Naive thymus-derived CD4-positive, alpha-beta T cell (primary cell): ENCODE data around the gene PHLPP2. TPM values are rescaled to one million over a fixed set of nuclear protein-coding genes. Genes with fewer than 3 reads are reported as not detected.

Experiments
- ATAC-seq: fragments of 150-1000 bp; cut with Tn5 transposase; 2 replicates; pipeline ENCODE4 v1.10.0; 2021; ENCODE audit warnings: mild to moderate bottlenecking, moderate library complexity
- CTCF ChIA-PET: fragments of 350-600 bp; sonication (Branson Sonifier 250); formaldehyde crosslinking; loops from one replicate; lab custom pipeline; 2021; ENCODE audit warnings: antibody characterized with exemption; lab: Charles Lee
- POLR2A ChIA-PET: fragments of 350-600 bp; sonication (Branson Sonifier 250); formaldehyde crosslinking; loops from one replicate; lab custom pipeline; 2021; ENCODE audit warnings: antibody characterized with exemption, inconsistent platforms; lab: Charles Lee
- DNase-seq, 9 donors: peaks; one replicate each; pipeline versions ENCODE4 v3.0.0 to v3.0.0-alpha.2; 2020 to 2022; ENCODE audit warnings: mixed read lengths in 1 of 9
- H3K27ac ChIP-seq: one replicate; pipeline ENCODE4 v1.7.0; 2013; ENCODE audit warnings: mild to moderate bottlenecking, low read depth, low read length, moderate library complexity
- H3K27me3 ChIP-seq, 2 donors: one replicate each; pipeline ENCODE4 v1.7.0; 2013; ENCODE audit warnings: low read length in 2 of 2, mild to moderate bottlenecking in 2 of 2, moderate library complexity in 2 of 2; ENCODE audit not compliant: control insufficient read depth in 2 of 2, insufficient read depth in 2 of 2
- H3K36me3 ChIP-seq, 3 experiments: 1 replicate in 2 of 3; 2 replicates in 1 of 3; pipeline ENCODE4 v1.7.0; 2013; ENCODE audit warnings: low read length in 3 of 3, mild to moderate bottlenecking in 3 of 3, moderate library complexity in 1 of 3; ENCODE audit not compliant: insufficient read depth in 3 of 3, control insufficient read depth in 2 of 3
- H3K4me1 ChIP-seq, 2 donors: one replicate each; pipeline ENCODE4 v1.7.0; 2013; ENCODE audit warnings: low read length in 2 of 2, mild to moderate bottlenecking in 2 of 2, moderate library complexity in 1 of 2; ENCODE audit not compliant: control insufficient read depth in 2 of 2, insufficient read depth in 2 of 2
- H3K4me3 ChIP-seq: 2 replicates; pipeline ENCODE4 v1.7.0; 2013; ENCODE audit warnings: mild to moderate bottlenecking, low read length
- H3K9me3 ChIP-seq, 3 experiments: 1 replicate in 2 of 3; 2 replicates in 1 of 3; pipeline ENCODE4 v1.7.0; 2013; ENCODE audit warnings: low read length in 3 of 3; ENCODE audit not compliant: control insufficient read depth in 2 of 3
- H3K27ac Mint-ChIP-seq, 9 donors: one replicate each; pipeline ENCODE4 v1.8.0; 2020 to 2022; ENCODE audit warnings: mixed read lengths in 9 of 9, mild to moderate bottlenecking in 8 of 9, moderate library complexity in 5 of 9, inconsistent platforms in 2 of 9
- H3K27me3 Mint-ChIP-seq, 5 donors: one replicate each; pipeline ENCODE4 v1.8.0; 2021 to 2022; ENCODE audit warnings: mixed read lengths in 5 of 5, mild to moderate bottlenecking in 1 of 5
- H3K36me3 Mint-ChIP-seq, 5 donors: one replicate each; pipeline ENCODE4 v1.8.0; 2020 to 2022; ENCODE audit warnings: mixed read lengths in 5 of 5, mild to moderate bottlenecking in 3 of 5, inconsistent platforms in 1 of 5
- H3K4me1 Mint-ChIP-seq, 7 donors: one replicate each; pipeline ENCODE4 v1.8.0; 2020 to 2022; ENCODE audit warnings: mixed read lengths in 7 of 7, mild to moderate bottlenecking in 3 of 7, inconsistent platforms in 1 of 7
- H3K4me3 Mint-ChIP-seq, 10 donors: one replicate each; pipeline ENCODE4 v1.8.0; 2020 to 2022; ENCODE audit warnings: mild to moderate bottlenecking in 10 of 10, mixed read lengths in 10 of 10, moderate library complexity in 6 of 10, inconsistent platforms in 2 of 10
- H3K9me3 Mint-ChIP-seq, 11 donors: one replicate each; pipeline ENCODE4 v1.8.0; 2020 to 2022; ENCODE audit warnings: mixed read lengths in 11 of 11, mild to moderate bottlenecking in 4 of 11, inconsistent platforms in 1 of 11, moderate library complexity in 1 of 11
- intact Hi-C, 2 donors: fragments of 100-400 bp; cut with micrococcal nuclease; formaldehyde crosslinking; loops; one replicate each; pipeline ENCODE4 v1.15.1; 2023
- polyA plus RNA-seq, 2 donors: library from polyadenylated mRNA; unstranded; fragments of 300-500 nt; fragmentation: Illumina TruSeq; gene quantifications; one replicate each; pipeline ENCODE4 v1.2.3, GENCODE V29; 2021
- total RNA-seq, 6 experiments: library from RNA in 5 of 6; stranded (reverse) in 5 of 6; gene quantifications; 1 replicate in 5 of 6; 2 replicates in 1 of 6; pipeline ENCODE4 v1.2.3 and lab custom pipeline; 2021 to 2026

The PHLPP2 gene
- total and polyA plus RNA-seq, 7 experiments from 2014 or later: 1.5 to 10.6 (median 6.9) TPM

DNA sequence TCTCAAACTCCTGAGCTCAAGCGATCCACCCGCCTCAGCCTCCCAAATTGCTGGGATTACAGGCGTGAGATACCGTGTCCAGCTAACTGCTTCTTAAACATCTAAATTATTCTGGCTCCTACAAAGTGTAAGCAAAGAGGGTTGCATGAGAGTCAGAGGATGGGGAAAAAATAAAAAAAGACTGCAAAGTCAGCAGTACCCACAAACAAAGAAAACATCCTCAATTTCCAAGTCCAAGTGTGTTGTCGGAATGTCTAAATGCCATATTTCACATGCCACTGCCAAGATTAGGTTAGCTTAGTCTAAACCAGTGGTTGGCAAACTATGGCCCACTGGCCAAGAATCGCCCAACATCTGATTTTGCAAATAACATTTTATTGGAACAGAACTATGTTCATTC is 13.0 kb upstream of the PHLPP2 start:
- ChIA-PET CTCF (interaction anchor here (0.6 kb wide), 1 partner anchor 16 kb away, joined by 7 read pairs; no protein-coding TSS in a partner anchor), POLR2A (no interaction called here)
- Mint-ChIP-seq H3K4me1 (peaks cover 0 to 2% (median 0%) of the 10 kb centered on the region in 7 donors), H3K36me3 (peaks cover 7 to 43% (median 33%) of the 10 kb centered on the region in 5 donors), H3K27ac (peak overlapping the region in 1 of 9 donors; percentile 17), H3K9me3 (no peaks in the 10 kb centered on the region), H3K27me3 (no peaks in the 10 kb centered on the region), H3K4me3 (no peak overlapping the region)
- Histone ChIP-seq H3K27me3 (no peaks in the 10 kb centered on the region), H3K4me3 (no peak overlapping the region), H3K27ac (no peak overlapping the region), H3K4me1 (no peaks in the 10 kb centered on the region), H3K9me3 (no peaks in the 10 kb centered on the region), H3K36me3 (peaks cover 36 to 72% (median 40%) of the 10 kb centered on the region in 3 experiments)
- ATAC-seq (no peak), DNase-seq (no peak)
- intact Hi-C loops: no loop called here

GRCh38 chr16:71734511-71734910 is 10.0 kb upstream of the PHLPP2 start:
- ATAC-seq: no peak
- ChIA-PET CTCF (interaction anchor here (0.7 to 1.6 kb wide), 2 partner anchors 9 kb away, joined by 3 read pairs; no protein-coding TSS in a partner anchor), POLR2A (no interaction called here)
- Histone ChIP-seq H3K36me3 (peaks cover 40 to 71% (median 46%) of the 10 kb centered on the region in 3 experiments), H3K9me3 (no peaks in the 10 kb centered on the region), H3K4me1 (no peaks in the 10 kb centered on the region), H3K4me3 (no peak overlapping the region), H3K27me3 (no peaks in the 10 kb centered on the region), H3K27ac (no peak overlapping the region)
- H3K4me3 Mint-ChIP-seq: no peak overlapping the region
- H3K9me3 Mint-ChIP-seq: no peaks in the 10 kb centered on the region
- DNase-seq: no peak
- peaks cover 10 to 48% (median 33%) of the 10 kb centered on the region in 5 donors for H3K36me3 Mint-ChIP-seq
- H3K27ac Mint-ChIP-seq: peak overlapping the region in 2 of 9 donors; percentile 9 to 32
- peaks cover 0 to 2% (median 0%) of the 10 kb centered on the region in 7 donors for H3K4me1 Mint-ChIP-seq
- intact Hi-C loops: no loop called here
- no peaks in the 10 kb centered on the region for H3K27me3 Mint-ChIP-seq

GRCh38 chr16:71732587-71732986 is 8.1 kb upstream of the PHLPP2 start:
- Mint-ChIP-seq H3K4me1 (peaks cover 0 to 2% (median 0%) of the 10 kb centered on the region in 7 donors), H3K4me3 (no peak overlapping the region), H3K36me3 (peaks cover 4 to 40% (median 24%) of the 10 kb centered on the region in 5 donors), H3K9me3 (no peaks in the 10 kb centered on the region), H3K27me3 (no peaks in the 10 kb centered on the region), H3K27ac (peak overlapping the region in 2 of 9 donors; percentile 4 to 60)
- no peak for ATAC-seq
- H3K27ac ChIP-seq: no peak overlapping the region
- CTCF ChIA-PET: no interaction called here
- POLR2A ChIA-PET: no interaction called here
- no peaks in the 10 kb centered on the region for H3K4me1 ChIP-seq
- DNase-seq: no peak
- no peaks in the 10 kb centered on the region for H3K9me3 ChIP-seq
- intact Hi-C loops: no loop called here
- no peaks in the 10 kb centered on the region for H3K27me3 ChIP-seq
- peaks cover 22 to 52% (median 39%) of the 10 kb centered on the region in 3 experiments for H3K36me3 ChIP-seq
- H3K4me3 ChIP-seq: no peak overlapping the region

GRCh38 chr16:71727551-71728324 is 3.2 kb upstream of the PHLPP2 start:
- ATAC-seq (no peak), DNase-seq (no peak)
- Histone ChIP-seq H3K27me3 (no peaks in the 10 kb centered on the region), H3K9me3 (no peaks in the 10 kb centered on the region), H3K4me3 (no peak overlapping the region), H3K4me1 (peaks cover 5% of the 10 kb centered on the region in 2 donors), H3K36me3 (peaks cover 6 to 17% (median 14%) of the 10 kb centered on the region in 3 experiments), H3K27ac (no peak overlapping the region)
- CTCF ChIA-PET: no interaction called here
- peaks cover 7 to 14% (median 9%) of the 10 kb centered on the region in 7 donors for H3K4me1 Mint-ChIP-seq
- peaks cover 0 to 17% (median 0%) of the 10 kb centered on the region in 5 donors for H3K27me3 Mint-ChIP-seq
- H3K4me3 Mint-ChIP-seq: no peak overlapping the region
- H3K36me3 Mint-ChIP-seq: peaks cover 4 to 19% (median 11%) of the 10 kb centered on the region in 5 donors
- H3K27ac Mint-ChIP-seq: peak overlapping the region in 1 of 9 donors; percentile 32
- intact Hi-C loops: loop anchor here in 1 of 2 donors (10.0 kb wide), 1 partner anchor 263 kb away; the partner anchor contains the start of gene ZNF23
- POLR2A ChIA-PET: no interaction called here
- H3K9me3 Mint-ChIP-seq: no peaks in the 10 kb centered on the region

GRCh38 chr16:71726476-71727315 is 2.2 kb upstream of the PHLPP2 start:
- H3K27ac ChIP-seq: no peak overlapping the region
- H3K27ac Mint-ChIP-seq: peak overlapping the region in 1 of 9 donors; percentile 69
- H3K36me3 ChIP-seq: peaks cover 0 to 6% (median 6%) of the 10 kb centered on the region in 3 experiments
- no peak overlapping the region for H3K4me3 ChIP-seq
- ChIA-PET CTCF (interaction anchor here (0.7 kb wide), 1 partner anchor 427 kb away, joined by 3 read pairs; no protein-coding TSS in a partner anchor), POLR2A (no interaction called here)
- H3K27me3 ChIP-seq: no peaks in the 10 kb centered on the region
- peaks cover 7 to 19% (median 17%) of the 10 kb centered on the region in 7 donors for H3K4me1 Mint-ChIP-seq
- peaks cover 0 to 17% (median 0%) of the 10 kb centered on the region in 5 donors for H3K27me3 Mint-ChIP-seq
- no peaks in the 10 kb centered on the region for H3K9me3 ChIP-seq
- DNase-seq: no peak
- no peak for ATAC-seq
- intact Hi-C loops: loop anchor here in 1 of 2 donors (10.0 kb wide), 1 partner anchor 262 kb away; the partner anchor contains the start of gene ZNF23
- H3K4me3 Mint-ChIP-seq: no peak overlapping the region
- H3K36me3 Mint-ChIP-seq: peaks cover 0 to 9% (median 3%) of the 10 kb centered on the region in 5 donors
- peaks cover 9% of the 10 kb centered on the region in 2 donors for H3K4me1 ChIP-seq
- no peaks in the 10 kb centered on the region for H3K9me3 Mint-ChIP-seq
